Esophagus mucosa (tissue), 1 donor: ENCODE results near the gene DRP2. TPM values are rescaled to one million over a fixed set of nuclear protein-coding genes. Genes with fewer than 3 reads are reported as not detected.
"Not testable (repeated sequence)": the region's sequence is repeated elsewhere in the genome, so short reads cannot be mapped to it uniquely, and the experiment has no call there.

Experiments used
- ATAC-seq: fragments of 200-7000 bp; cut with Tn5 transposase; one replicate; pipeline ENCODE4 v1.9.1; 2020
- total RNA-seq: library from RNA; stranded (reverse); gene quantifications from one replicate; pipeline ENCODE4 v1.2.4, GENCODE V29; 2023
- donor health status: DM: yes; HTN: yes; CAD: no.

Gene DRP2
- total RNA-seq, 1 donor from 2014 or later, result 0.04 TPM

- ATAC-seq, result no peak
Measured at GRCh38 chrX:101237041-101237440, 17.5 kb downstream of the DRP2 start.

GRCh38 chrX:101241531-101241930 lies 21.9 kb downstream of the DRP2 start:
- ATAC-seq, result no peak

- no peak for ATAC-seq
Measured at GRCh38 chrX:101252634-101253033, 33.0 kb downstream of the DRP2 start.

GRCh38 chrX:101257448-101258258 lies 38.1 kb downstream of the DRP2 start:
- no peak for ATAC-seq

- no peak for ATAC-seq
Measured at GRCh38 chrX:101258259-101258581, 38.6 kb downstream of the DRP2 start.

GRCh38 chrX:101260435-101260834 lies 40.8 kb downstream of the DRP2 start:
- peak; percentile 59 for ATAC-seq

- ATAC-seq, result no peak
Measured at GRCh38 chrX:101262590-101262989, 43.0 kb downstream of the DRP2 start.

- ATAC-seq, result no peak
Measured at GRCh38 chrX:101263766-101264165, 44.2 kb downstream of the DRP2 start.

GRCh38 chrX:101265869-101266428 lies 46.4 kb downstream of the DRP2 start:
- ATAC-seq, result no peak

- no peak for ATAC-seq
Measured at GRCh38 chrX:101274198-101274597, 54.6 kb downstream of the DRP2 start.

GRCh38 chrX:101276238-101276637 lies 56.7 kb downstream of the DRP2 start:
- ATAC-seq, result no peak

GRCh38 chrX:101287402-101287801 lies 67.8 kb downstream of the DRP2 start:
- peak; percentile 42 for ATAC-seq

- ATAC-seq, result no peak
Measured at GRCh38 chrX:101290957-101291603, 71.5 kb downstream of the DRP2 start, which contains the start of gene TAF7L. Gene TAF7L (minus strand): TSS chrX:101291334. CDS start chrX:101287543, 3,791 bp downstream.

GRCh38 chrX:101295603-101296002 lies 76.0 kb downstream of the DRP2 start:
- not testable (repeated sequence) for ATAC-seq

- ATAC-seq, result no peak
Measured at GRCh38 chrX:101303790-101304189, 84.2 kb downstream of the DRP2 start.

Other genes with a start within 250 kb of the DRP2 start
- gene TRMT2B, start 167.7 kb upstream of the DRP2 start, total RNA-seq, result 13.3 TPM
- gene TMEM35A, start 140.9 kb upstream of the DRP2 start, total RNA-seq, result 1.1 TPM
- gene CENPI, start 121.6 kb upstream of the DRP2 start, total RNA-seq, result 3.9 TPM
- 0.12 TPM for gene TAF7L, start 71.5 kb downstream of the DRP2 start, total RNA-seq
- gene TIMM8A, start 129.0 kb downstream of the DRP2 start, total RNA-seq, result 14.2 TPM
- gene BTK, start 166.4 kb downstream of the DRP2 start, total RNA-seq, result 1.0 TPM
- 361 TPM for gene RPL36A, start 171.2 kb downstream of the DRP2 start, total RNA-seq
- 16.9 TPM for gene GLA, start 188.1 kb downstream of the DRP2 start, total RNA-seq
- 31.5 TPM for gene HNRNPH2, start 188.4 kb downstream of the DRP2 start, total RNA-seq